Gastrocnemius medialis (tissue), 4 donors: ENCODE measurements around the gene EOLA1. TPM values are rescaled to one million over a fixed set of nuclear protein-coding genes. Genes with fewer than 3 reads are reported as not detected.
"Not testable (repeated sequence)": the region's sequence is repeated elsewhere in the genome, so short reads cannot be mapped to it uniquely, and the experiment has no call there.

Source experiments
- ATAC-seq, 2 donors: fragments of 150-250 bp; one replicate each; pipeline ENCODE4 v1.9.1; 2016
- DNase-seq, 2 donors: peaks; one replicate each; pipeline ENCODE4 v3.0.0-alpha.2; 2019
- H3K27ac ChIP-seq, 4 donors: fragments of 200-600 bp; sonication (generic); 1 replicate in 1 of 4; 2 replicates in 3 of 4; pipeline ENCODE4 v1.5.1; 2016 to 2018; ENCODE audit warnings: mild to moderate bottlenecking in 2 of 4, moderate library complexity in 1 of 4
- H3K27me3 ChIP-seq, 3 donors: fragments of 200-600 bp; sonication (generic) in 2 of 3; 1 replicate in 1 of 3; 2 replicates in 2 of 3; pipeline versions ENCODE4 v1.5.1 to v1.6.0; 2016 to 2019; ENCODE audit warnings: mild to moderate bottlenecking in 1 of 3, moderate library complexity in 1 of 3
- H3K36me3 ChIP-seq, 2 donors: fragments of 200-600 bp; sonication (generic) in 1 of 2; one replicate each; pipeline ENCODE4 v1.5.1; 2017 to 2018
- H3K4me1 ChIP-seq, 2 donors: fragments of 200-600 bp; sonication (generic) in 1 of 2; one replicate each; pipeline ENCODE4 v1.5.1; 2016 to 2017; ENCODE audit warnings: mild to moderate bottlenecking in 2 of 2
- H3K4me3 ChIP-seq, 4 donors: fragments of 200-600 bp; sonication (generic) in 3 of 4; 1 replicate in 1 of 4; 2 replicates in 3 of 4; pipeline ENCODE4 v1.5.1; 2016 to 2019; ENCODE audit warnings: mild to moderate bottlenecking in 2 of 4
- H3K9me3 ChIP-seq, 3 donors: fragments of 200-600 bp; sonication (generic) in 2 of 3; 1 replicate in 1 of 3; 2 replicates in 2 of 3; pipeline ENCODE4 v1.5.1; 2016 to 2019
- CTCF ChIP-seq, 5 experiments: fragments of 450-650 bp in 3 of 5; fragments of 200-600 bp in 2 of 5; sonication (generic) in 2 of 5; IDR thresholded peaks in 4 of 5; conservative IDR thresholded peaks in 1 of 5; 1 replicate in 4 of 5; 2 replicates in 1 of 5; pipeline ENCODE4 v1.5.1; 2016 to 2019; ENCODE audit warnings: antibody characterized with exemption in 5 of 5, mild to moderate bottlenecking in 3 of 5, moderate library complexity in 3 of 5
- POLR2A ChIP-seq, 2 donors: fragments of 450-650 bp; IDR thresholded peaks; one replicate each; pipeline ENCODE4 v1.6.1; 2017; ENCODE audit warnings: antibody characterized with exemption in 2 of 2, mild to moderate bottlenecking in 2 of 2, moderate library complexity in 2 of 2
- in situ Hi-C, 4 donors: fragments of 200-750 bp; cut with MboI; loops; one replicate each; pipeline versions ENCODE4 v1.15.0 to v1.8.0; 2017; ENCODE audit warnings: low sequenced_read_pairs in 4 of 4
- intact Hi-C: fragments of 100-400 bp; cut with DNase I; formaldehyde crosslinking; loops from one replicate; pipeline ENCODE4 v1.15.1; 2023; ENCODE audit warnings: low total_unique reads
- total RNA-seq, 4 donors: library from RNA; depleted of rRNA; stranded (reverse); fragments of >200 nt; gene quantifications; one replicate each; pipeline versions ENCODE4 v1.1.0 to v1.2.3, GENCODE V29; 2016

Gene EOLA1
- total RNA-seq, 4 donors from 2014 or later = 9.3 to 17.5 (median 12.1) TPM

- no peak for DNase-seq
- Histone ChIP-seq H3K9me3 (no peaks in the 10 kb centered on the region), H3K27me3 (no peaks in the 10 kb centered on the region), H3K27ac (no peak overlapping the region), H3K4me1 (no peaks in the 10 kb centered on the region), H3K4me3 (no peak overlapping the region), H3K36me3 (no peaks in the 10 kb centered on the region)
- TF ChIP-seq CTCF (IDR thresholded peaks at IDR 0.05 in 4 of 5, conservative IDR thresholded peaks at IDR 0.05 in 1 of 5) (no peak), POLR2A (IDR thresholded peaks at IDR 0.05) (no peak)
- intact Hi-C loops (no loop called here), in situ Hi-C loops (loop anchor here in 2 of 4 donors (25.0 kb wide), 2 partner anchors 98 to 1198 kb away; no protein-coding TSS in a partner anchor)
- no peak for ATAC-seq
Observed at GRCh38 chrX:149513825-149514428, 26.9 kb upstream of the EOLA1 start.

DNA sequence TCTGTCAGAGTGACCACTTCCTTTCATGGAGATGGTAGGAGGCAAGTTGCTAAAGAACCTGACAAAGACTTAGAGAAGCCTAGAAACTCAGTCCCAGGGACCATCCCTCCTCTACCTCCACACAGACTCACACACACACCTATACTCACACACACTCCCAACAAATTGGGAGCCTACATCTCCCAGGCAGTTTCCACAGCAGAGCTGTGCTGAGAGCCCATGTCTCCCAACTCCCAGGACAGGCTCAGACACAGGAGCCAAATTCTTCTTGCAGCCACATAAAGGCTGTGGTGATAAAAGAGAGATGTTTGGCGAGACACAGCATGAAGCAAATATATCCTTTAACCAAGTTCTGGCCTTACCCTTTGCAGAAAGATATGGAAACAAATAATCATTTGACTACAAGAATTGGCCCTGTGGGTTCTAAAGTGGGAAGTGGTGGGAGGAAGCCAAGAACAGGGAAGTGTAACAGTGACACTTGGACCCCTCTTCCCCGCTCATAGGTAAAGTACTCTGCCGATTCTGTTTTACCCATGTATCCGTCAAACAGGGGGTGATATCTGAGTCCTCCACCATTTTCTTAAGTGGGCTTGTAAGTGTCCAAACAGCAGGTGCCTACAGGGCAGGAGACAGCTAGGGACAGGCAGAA, 24.7 kb upstream of the EOLA1 start:
- DNase-seq (no peak), ATAC-seq (no peak)
- H3K4me1 ChIP-seq = no peaks in the 10 kb centered on the region
- intact Hi-C loops = no loop called here
- no peaks in the 10 kb centered on the region for H3K36me3 ChIP-seq
- no peaks in the 10 kb centered on the region for H3K9me3 ChIP-seq
- in situ Hi-C loops = loop anchor here in 2 of 4 donors (25.0 kb wide), 2 partner anchors 96 to 1196 kb away; no protein-coding TSS in a partner anchor
- H3K27ac ChIP-seq = no peak overlapping the region
- H3K27me3 ChIP-seq = no peaks in the 10 kb centered on the region
- H3K4me3 ChIP-seq = no peak overlapping the region
- TF ChIP-seq CTCF (IDR thresholded peaks at IDR 0.05 in 4 of 5, conservative IDR thresholded peaks at IDR 0.05 in 1 of 5) = no peak
- TF ChIP-seq POLR2A (IDR thresholded peaks at IDR 0.05) = no peak

- Histone ChIP-seq H3K9me3 (no peaks in the 10 kb centered on the region), H3K27ac (no peak overlapping the region), H3K36me3 (no peaks in the 10 kb centered on the region), H3K4me1 (no peaks in the 10 kb centered on the region), H3K27me3 (no peaks in the 10 kb centered on the region), H3K4me3 (no peak overlapping the region)
- ATAC-seq (no peak), DNase-seq (no peak)
- intact Hi-C loops (no loop called here), in situ Hi-C loops (loop anchor here in 2 of 4 donors (25.0 kb wide), 2 partner anchors 96 to 1196 kb away; no protein-coding TSS in a partner anchor)
- TF ChIP-seq POLR2A (IDR thresholded peaks at IDR 0.05) = no peak
Observed at GRCh38 chrX:149516604-149517003, 24.2 kb upstream of the EOLA1 start.

DNA sequence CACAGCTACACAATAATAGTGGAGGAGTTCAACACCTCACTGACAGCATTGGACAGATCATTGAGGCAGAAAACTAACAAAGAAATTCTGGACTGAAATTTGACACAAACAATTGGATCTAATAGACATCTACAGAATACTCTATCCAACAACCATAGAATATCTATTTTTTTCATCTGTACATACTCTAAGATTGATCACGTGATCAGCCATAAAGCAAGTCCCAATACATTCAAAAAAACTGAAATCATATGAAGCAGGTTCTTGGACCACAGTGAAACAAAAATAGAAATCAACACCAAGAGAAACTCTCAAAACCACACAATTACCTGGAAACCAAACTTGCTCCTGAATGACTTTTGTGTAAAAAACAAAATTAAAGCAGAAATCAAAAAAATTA, 23.5 kb upstream of the EOLA1 start:
- no peak for TF ChIP-seq CTCF (IDR thresholded peaks at IDR 0.05 in 4 of 5, conservative IDR thresholded peaks at IDR 0.05 in 1 of 5)
- TF ChIP-seq POLR2A (IDR thresholded peaks at IDR 0.05) = no peak
- ATAC-seq = no peak
- DNase-seq = no peak
- no peaks in the 10 kb centered on the region for H3K27me3 ChIP-seq
- intact Hi-C loops (no loop called here), in situ Hi-C loops (loop anchor here in 2 of 4 donors (25.0 kb wide), 2 partner anchors 95 to 1195 kb away; no protein-coding TSS in a partner anchor)
- no peak overlapping the region for H3K27ac ChIP-seq
- H3K9me3 ChIP-seq = no peaks in the 10 kb centered on the region
- no peaks in the 10 kb centered on the region for H3K36me3 ChIP-seq
- no peak overlapping the region for H3K4me3 ChIP-seq
- no peaks in the 10 kb centered on the region for H3K4me1 ChIP-seq

- TF ChIP-seq POLR2A (IDR thresholded peaks at IDR 0.05) = no peak
- no peak for TF ChIP-seq CTCF (IDR thresholded peaks at IDR 0.05 in 4 of 5, conservative IDR thresholded peaks at IDR 0.05 in 1 of 5)
- in situ Hi-C loops = loop anchor here in 2 of 4 donors (25.0 kb wide), 2 partner anchors 94 to 1194 kb away; no protein-coding TSS in a partner anchor
- Histone ChIP-seq H3K4me3 (no peak overlapping the region), H3K4me1 (no peaks in the 10 kb centered on the region), H3K9me3 (no peaks in the 10 kb centered on the region), H3K27me3 (no peaks in the 10 kb centered on the region), H3K36me3 (no peaks in the 10 kb centered on the region), H3K27ac (no peak overlapping the region)
- DNase-seq (no peak), ATAC-seq (no peak)
- intact Hi-C loops = no loop called here
Observed at GRCh38 chrX:149518236-149518635, 22.6 kb upstream of the EOLA1 start.

- in situ Hi-C loops = loop anchor here in 2 of 4 donors (25.0 kb wide), 2 partner anchors 92 to 1192 kb away; no protein-coding TSS in a partner anchor
- not testable (repeated sequence) for ATAC-seq, H3K9me3 ChIP-seq
Observed at GRCh38 chrX:149520636-149521277, 20.1 kb upstream of the EOLA1 start.

More at GRCh38 chrX:149520636-149521277, 20.1 kb upstream of the EOLA1 start:
- intact Hi-C loops, DNase-seq, H3K4me1 ChIP-seq, H3K27me3 ChIP-seq, H3K27ac ChIP-seq, H3K36me3 ChIP-seq, H3K4me3 ChIP-seq: not testable (repeated sequence)
